Measurements from ENCODE around the gene MSI2. TPM values are rescaled to one million over a fixed set of nuclear protein-coding genes. Genes with fewer than 3 reads are reported as not detected.
A peak's percentile ranks its signal among the peaks of the same experiment; 100 is the strongest.

Gene MSI2
- total RNA-seq, 2 donors from 2014 or later = 54.1 to 74.8 TPM

DNA sequence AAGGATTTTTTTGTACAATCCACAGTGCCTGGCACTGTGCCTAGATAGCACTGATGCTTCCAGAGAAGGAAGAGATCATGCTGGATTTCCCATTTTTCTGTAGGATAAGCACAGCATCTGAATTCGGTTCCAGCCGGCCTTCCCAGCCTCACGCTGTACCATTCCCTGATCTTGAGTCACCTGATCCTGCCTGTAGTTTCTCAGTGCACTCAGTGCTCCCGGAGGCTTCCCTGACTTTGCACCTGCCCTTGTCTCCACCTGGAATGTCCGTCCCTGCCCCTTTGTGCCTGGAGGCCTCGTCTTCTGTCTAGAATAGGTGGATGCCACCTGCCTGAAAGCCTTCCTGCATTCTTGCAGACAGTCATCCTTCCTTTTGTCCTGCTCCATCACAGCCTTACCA, 308.9 kb downstream of the MSI2 start:
- DNase-seq (ENCODE audit: low spot score in 2 of 2) (no peak), ATAC-seq (no peak)
- Mint-ChIP-seq H3K9me3 (no peaks in the 10 kb centered on the region), H3K27ac (peak overlapping the region in 1 of 2 donors; percentile 42), H3K36me3 (no peaks in the 10 kb centered on the region)

DNA sequence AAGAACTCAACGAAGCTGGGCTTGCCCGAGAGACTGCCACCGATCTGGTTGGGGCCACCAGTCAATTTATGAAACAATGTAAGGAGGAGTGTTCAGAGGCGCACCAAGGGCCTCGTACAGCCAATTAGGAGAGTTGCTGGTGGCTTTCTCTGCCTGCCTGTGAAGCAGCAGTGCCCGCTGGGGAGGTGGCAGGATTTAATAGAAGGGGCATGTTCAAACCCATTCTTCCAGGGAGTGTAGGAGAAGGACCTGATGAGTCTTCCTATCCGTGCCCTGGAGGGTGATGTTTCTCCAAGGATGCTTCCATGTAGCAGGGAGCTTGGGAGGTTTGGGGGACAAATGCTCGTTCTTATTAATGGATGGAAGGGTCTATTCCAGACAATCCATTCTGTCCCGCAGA, 310.4 kb downstream of the MSI2 start:
- H3K9me3 Mint-ChIP-seq = no peaks in the 10 kb centered on the region
- DNase-seq (ENCODE audit: low spot score in 2 of 2) (no peak), ATAC-seq (no peak)
- no peak overlapping the region for H3K27ac Mint-ChIP-seq
- no peaks in the 10 kb centered on the region for H3K36me3 Mint-ChIP-seq

DNA sequence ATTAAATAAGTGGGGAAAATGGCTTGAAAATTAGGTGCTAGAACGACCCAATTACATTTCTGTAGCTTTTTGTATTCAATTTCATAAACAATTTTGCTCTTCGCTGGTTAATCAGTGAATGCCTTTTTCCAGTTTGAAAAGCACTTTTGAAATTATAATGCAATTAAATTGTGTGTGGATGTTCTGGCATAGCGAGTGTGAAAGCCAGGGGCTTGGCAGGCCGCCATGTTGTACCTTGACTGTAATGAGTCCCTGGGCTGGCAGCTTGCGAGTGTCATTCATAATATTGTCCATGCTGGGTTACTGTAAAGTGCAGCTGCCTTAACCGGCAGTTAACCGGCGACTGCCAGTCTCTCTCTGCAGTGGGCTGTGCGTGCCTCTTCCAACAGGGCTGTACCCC, 310.9 kb downstream of the MSI2 start:
- DNase-seq (ENCODE audit: low spot score in 2 of 2) = no peak
- H3K27ac Mint-ChIP-seq = no peak overlapping the region
- no peaks in the 10 kb centered on the region for H3K36me3 Mint-ChIP-seq
- no peak for ATAC-seq
- no peaks in the 10 kb centered on the region for H3K9me3 Mint-ChIP-seq

DNA sequence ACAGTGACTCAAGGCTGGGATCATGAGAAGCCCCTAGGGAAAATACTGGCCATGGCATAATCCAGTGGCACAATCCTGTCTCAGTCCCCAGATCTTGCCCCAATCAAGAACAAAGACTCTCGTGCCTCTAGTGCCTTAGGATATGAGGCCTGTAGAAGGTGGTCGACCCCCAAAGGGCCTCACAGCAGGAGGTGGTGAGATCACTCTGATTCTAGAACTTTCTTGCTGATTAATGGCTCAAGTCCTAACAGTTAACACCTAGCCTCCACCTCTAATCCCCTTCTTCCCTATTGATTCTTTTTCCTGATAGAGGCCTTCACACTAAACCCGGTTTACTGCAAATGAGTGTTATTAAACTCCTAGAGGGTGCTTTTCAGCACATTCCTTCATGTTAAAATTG, 312.0 kb downstream of the MSI2 start:
- Mint-ChIP-seq H3K9me3 (no peaks in the 10 kb centered on the region), H3K27ac (peak overlapping the region in 1 of 2 donors; percentile 28), H3K36me3 (no peaks in the 10 kb centered on the region)
- DNase-seq (ENCODE audit: low spot score in 2 of 2) (no peak), ATAC-seq (no peak)

DNA sequence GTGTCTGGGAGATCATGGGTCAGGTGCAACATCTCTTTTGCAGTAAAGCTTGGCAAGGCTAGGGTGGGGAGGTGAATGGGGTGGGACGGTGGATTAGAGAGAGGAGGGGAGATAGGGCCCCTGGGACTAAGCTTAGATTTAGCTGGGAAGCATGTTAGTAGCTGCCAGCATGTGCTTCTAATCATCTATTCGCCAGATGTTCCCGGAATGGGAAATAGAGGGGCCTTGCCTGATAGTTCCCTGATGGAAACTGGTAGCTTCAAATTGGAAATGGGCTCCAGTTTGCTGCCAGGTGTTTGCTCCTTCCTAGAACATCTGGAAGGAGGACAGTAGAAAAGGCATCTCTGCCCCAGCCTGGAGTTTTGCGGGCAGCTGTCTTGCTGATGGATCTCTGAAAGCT, 312.7 kb downstream of the MSI2 start:
- H3K36me3 Mint-ChIP-seq = no peaks in the 10 kb centered on the region
- DNase-seq (ENCODE audit: low spot score in 2 of 2) (no peak), ATAC-seq (no peak)
- H3K27ac Mint-ChIP-seq = peak overlapping the region in 1 of 2 donors; percentile 28
- H3K9me3 Mint-ChIP-seq = no peaks in the 10 kb centered on the region

DNA sequence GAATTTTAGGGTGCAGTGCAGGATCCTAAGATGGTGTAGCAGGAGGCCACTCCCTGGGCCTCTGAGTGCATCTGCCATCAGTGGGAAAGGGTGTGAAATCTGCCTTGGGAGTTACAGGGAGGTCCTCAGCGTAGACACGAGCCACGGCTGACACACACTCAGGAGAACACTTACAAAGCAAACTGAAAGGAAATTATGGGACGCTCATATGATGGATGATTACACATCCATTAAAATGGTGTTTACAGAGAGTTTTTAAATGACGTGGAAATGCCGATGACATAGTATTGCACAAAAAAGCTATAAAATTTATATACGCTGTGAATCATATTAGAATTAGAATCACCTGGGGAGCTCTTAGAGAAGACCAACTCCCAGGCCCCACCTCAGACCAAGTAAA, 313.5 kb downstream of the MSI2 start:
- Mint-ChIP-seq H3K9me3 (no peaks in the 10 kb centered on the region), H3K36me3 (no peaks in the 10 kb centered on the region), H3K27ac (peak overlapping the region in 1 of 2 donors; percentile 66)
- DNase-seq (ENCODE audit: low spot score in 2 of 2) (no peak), ATAC-seq (no peak)

DNA sequence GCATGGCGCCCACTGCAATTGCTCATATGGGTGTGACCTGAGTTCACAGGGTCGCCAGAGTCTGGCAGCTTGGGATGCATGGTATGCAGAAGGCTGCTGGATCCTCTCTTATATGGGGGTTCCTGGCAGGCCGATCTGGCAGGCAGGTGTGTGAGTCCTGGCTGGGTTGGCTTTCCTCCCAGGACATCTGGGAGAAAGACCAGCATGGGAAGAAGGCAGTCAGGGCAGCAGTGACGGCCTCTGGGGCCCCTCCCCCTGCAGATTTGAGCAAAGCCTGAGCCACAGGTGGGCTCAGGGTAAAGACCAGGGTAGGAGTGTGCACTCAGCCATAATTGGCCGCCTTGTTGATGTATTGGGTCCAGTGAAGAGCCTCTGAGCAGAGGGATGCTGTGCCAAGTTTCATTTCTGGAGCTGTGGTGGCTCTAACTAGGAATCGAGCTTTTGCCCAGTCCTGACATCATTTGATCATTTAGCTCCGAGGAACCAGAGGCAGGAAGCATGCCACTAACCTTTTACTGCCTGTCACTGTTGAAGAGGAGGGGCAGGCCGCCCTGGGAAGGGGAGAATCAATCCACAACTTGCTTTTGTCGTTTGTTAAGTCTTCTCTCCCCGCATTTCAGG, 314.5 kb downstream of the MSI2 start:
- H3K9me3 Mint-ChIP-seq = no peaks in the 10 kb centered on the region
- no peaks in the 10 kb centered on the region for H3K36me3 Mint-ChIP-seq
- peak overlapping the region in 1 of 2 donors; percentile 55 for H3K27ac Mint-ChIP-seq
- ATAC-seq (no peak), DNase-seq (ENCODE audit: low spot score in 2 of 2) (no peak)

DNA sequence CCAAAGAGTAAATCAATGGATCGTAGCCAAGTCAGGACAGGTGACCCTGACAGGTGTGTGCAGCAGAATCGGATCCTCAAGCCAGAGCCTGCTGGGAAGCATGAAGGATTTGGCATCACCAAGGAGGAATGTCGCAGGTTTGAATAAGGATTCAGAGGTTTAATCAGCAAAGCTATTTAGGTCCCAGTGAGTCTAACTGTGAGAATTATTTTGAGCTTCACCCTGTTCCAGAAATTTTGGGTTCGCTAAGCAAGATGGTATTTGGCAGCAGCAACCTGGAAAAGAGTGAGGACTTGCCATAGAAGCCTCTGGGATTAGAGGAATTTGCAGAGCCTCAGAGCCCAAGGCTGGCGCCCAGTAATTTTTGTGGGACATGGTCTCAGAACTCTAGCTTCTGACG, 315.7 kb downstream of the MSI2 start:
- ATAC-seq (no peak), DNase-seq (ENCODE audit: low spot score in 2 of 2) (no peak)
- Mint-ChIP-seq H3K36me3 (no peaks in the 10 kb centered on the region), H3K9me3 (no peaks in the 10 kb centered on the region), H3K27ac (no peak overlapping the region)

DNA sequence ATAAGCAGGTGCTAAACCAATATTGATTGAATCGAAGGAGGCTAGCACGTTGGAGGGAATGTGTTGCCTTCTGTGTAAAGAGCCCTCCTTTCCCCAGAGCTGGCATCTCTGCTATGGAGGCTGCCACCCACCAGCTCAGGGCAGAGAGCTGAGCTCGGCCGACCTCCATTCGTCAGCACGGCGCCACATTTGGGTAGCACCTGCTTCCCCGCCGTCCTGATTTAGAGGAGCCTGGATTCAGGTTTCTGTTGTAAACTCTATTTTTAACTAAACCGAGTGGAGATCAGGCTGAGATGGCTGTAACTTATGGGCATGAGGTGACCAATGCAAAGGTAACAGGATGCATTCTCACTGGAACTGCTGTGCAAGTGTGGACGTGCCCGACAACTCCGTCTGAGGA, 316.3 kb downstream of the MSI2 start:
- H3K9me3 Mint-ChIP-seq = no peaks in the 10 kb centered on the region
- DNase-seq (ENCODE audit: low spot score in 2 of 2) (no peak), ATAC-seq (no peak)
- no peak overlapping the region for H3K27ac Mint-ChIP-seq
- H3K36me3 Mint-ChIP-seq = no peaks in the 10 kb centered on the region

DNA sequence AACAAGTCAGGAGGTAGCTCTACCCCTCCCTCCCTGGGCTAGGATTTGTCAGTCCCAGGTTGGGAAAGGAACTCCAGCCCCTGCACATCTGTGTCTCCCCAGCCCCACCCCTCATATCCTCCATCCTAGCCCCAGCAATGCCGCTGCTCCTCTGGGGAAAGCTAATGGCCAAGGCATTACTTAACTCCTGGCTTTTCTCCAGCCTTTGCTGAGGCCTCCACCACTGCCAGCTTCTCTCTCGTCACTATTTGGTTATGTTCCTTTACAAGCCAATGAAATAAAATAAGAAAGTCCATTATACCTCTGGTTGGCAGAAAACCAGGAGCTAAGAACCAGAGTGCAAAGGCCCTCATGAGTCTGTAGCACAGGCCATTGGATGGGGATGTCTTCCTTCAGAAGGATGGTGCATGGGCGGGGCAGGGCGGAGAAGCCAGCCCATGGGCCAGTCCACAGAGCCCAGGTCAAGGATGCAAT, 317.8 kb downstream of the MSI2 start:
- peak overlapping the region in 1 of 2 donors; percentile 13 for H3K27ac Mint-ChIP-seq
- H3K36me3 Mint-ChIP-seq = no peaks in the 10 kb centered on the region
- no peak for DNase-seq (ENCODE audit: low spot score in 2 of 2)
- ATAC-seq = no peak
- no peaks in the 10 kb centered on the region for H3K9me3 Mint-ChIP-seq

DNA sequence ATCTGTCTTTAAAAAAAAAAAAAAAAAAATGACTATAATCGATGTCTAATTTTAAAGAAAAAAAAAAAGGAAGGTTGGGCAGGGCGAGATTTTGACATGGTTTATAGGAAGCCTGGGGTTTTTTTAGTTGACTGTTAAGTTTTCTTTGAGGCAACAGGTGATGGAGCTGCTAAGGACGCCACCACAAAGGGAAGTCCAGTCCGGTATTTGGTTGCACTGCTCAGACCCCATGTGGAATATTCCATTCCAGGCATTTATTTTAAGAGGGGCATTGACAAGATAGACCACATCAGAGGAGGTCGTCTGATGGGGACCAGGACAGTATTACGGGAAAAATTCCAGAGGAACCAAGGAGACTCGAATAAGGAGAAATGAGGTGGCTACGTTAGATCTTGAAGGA, 320.4 kb downstream of the MSI2 start:
- H3K9me3 Mint-ChIP-seq = no peaks in the 10 kb centered on the region
- no peaks in the 10 kb centered on the region for H3K36me3 Mint-ChIP-seq
- DNase-seq (ENCODE audit: low spot score in 2 of 2) (no peak), ATAC-seq (no peak)
- H3K27ac Mint-ChIP-seq = peak overlapping the region in 1 of 2 donors; percentile 41

DNA sequence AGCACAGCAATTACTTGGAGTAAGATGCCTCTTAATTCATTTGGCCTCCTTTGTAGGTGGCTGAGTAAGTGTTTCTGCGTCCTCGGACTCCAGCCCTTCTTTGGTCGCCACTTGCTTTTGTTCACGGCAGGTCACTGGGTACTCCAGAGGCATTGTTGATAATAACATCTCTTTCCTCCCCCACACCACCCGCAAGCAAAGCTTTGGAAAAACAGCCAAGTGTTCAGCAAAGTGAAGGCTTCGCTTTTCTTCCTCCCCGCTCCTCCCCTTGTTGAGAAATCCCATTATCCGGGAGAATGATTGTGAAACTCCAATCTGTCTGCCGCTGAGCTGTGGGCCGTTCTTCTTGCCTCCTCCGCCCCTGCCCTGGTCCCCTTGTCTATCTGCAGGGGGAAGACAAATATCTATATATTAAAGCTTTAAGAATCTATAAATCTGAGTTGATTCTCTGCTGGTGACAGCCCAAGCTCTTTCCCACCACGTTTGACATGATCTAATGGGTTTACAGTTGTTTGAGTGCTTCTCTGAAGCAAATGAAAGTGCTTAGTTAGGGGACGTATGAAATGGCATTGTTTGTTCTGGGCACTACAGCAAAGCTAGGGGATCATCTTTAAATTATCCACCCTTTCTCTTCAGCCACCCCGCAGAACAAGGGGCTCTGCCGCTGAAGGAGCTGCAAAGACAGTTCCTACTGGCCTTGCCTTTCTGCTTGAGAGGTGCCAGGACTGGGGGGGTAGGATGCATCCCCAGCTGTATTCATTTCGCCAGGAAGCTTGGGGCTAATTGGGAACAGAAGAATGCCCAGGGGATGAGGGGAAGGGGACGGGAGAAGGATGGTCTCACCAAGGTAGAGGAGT, 321.7 kb downstream of the MSI2 start:
- H3K36me3 Mint-ChIP-seq = no peaks in the 10 kb centered on the region
- no peaks in the 10 kb centered on the region for H3K9me3 Mint-ChIP-seq
- H3K27ac Mint-ChIP-seq = peak overlapping the region; percentile 68 to 81
- ATAC-seq (no peak), DNase-seq (ENCODE audit: low spot score in 2 of 2) (no peak)

DNA sequence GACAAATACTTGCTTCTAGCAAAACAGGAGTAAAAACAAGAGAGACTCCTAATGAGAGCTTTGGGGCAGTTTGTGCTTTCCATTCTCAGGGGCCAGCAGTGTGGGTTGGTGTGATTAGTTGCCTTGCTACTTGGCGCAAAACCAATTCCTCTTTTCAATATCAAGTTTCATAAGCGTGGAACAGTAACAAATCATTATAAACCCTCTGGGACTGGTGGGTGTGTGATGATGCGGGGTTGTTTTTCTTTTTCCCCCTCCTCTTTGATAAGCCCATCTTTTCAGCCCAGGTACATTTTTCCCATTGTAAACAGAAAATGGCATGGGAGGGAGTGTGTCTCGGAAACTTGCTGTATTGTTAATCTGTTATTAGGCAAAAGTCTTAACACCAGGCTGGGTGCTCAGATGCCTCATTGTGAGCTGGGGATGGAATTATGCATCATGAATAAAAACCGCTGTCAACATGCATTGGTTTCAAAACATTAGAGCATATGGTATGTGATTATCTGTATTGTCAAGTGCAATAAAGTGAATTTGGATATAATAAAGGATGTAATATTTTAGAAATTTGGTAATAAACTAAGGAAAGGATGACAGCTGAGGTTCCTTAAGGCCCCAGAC, 322.4 kb downstream of the MSI2 start:
- H3K9me3 Mint-ChIP-seq = no peaks in the 10 kb centered on the region
- ATAC-seq (no peak), DNase-seq (ENCODE audit: low spot score in 2 of 2) (no peak)
- no peaks in the 10 kb centered on the region for H3K36me3 Mint-ChIP-seq
- H3K27ac Mint-ChIP-seq = peak overlapping the region in 1 of 2 donors; percentile 68

DNA sequence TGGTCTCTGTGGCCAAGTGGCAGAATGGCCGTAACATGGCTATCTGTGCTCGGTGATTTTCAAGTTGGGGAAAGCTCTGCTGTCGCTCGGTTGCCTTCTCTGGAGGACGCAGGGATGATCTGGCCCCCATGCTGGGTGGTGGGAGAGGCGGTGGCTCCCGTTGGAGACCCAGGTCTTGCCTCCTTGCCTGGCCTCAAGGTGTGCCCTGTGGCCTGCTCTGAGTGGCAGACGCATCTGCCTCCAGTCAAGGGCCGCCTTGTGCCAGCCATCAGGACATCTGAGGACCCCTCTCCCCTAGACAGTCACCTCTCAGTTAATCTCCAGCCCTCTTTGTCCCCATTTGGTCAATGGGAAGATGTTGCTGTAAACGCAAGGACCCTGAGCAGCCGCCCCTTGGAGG, 322.9 kb downstream of the MSI2 start:
- H3K9me3 Mint-ChIP-seq = no peaks in the 10 kb centered on the region

DNA sequence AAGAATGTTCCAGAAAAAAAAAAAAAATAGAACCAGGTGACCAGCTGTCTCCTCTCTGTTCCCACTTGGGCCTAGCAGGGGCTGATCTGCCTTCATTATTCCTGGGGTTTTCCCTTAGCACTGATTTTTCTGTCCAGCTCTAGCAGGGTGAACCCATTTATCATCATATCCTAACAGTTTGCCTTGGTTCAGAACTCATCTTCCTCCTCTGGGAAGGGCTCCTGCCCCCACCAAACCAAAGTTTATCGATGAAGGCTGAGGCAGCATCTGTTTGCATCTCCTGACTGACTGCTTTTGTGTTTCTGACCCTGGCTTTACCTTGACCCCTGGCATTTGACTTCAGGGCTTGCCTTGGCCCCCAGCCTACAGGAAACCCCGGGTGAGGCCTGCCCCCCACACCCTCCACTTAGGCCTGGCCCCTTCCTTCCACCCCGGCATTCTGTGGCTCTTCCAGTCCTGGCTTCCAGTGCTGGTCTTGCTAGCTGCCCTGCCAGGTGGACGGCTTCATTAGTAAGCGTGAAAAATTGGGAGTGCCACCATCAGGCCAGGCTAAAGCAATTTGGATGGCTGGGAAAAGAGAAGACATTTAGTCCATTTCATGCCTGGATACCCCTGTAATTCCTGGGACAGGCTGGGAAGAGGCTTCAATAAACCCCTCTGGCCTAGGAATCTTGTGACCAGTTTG, 323.9 kb downstream of the MSI2 start:
- Mint-ChIP-seq H3K27ac (peak overlapping the region in 1 of 2 donors; percentile 3), H3K9me3 (no peaks in the 10 kb centered on the region), H3K36me3 (no peaks in the 10 kb centered on the region)
- DNase-seq (ENCODE audit: low spot score in 2 of 2) (no peak), ATAC-seq (no peak)

More for the DNA sequence above, 322.9 kb downstream of the MSI2 start:
- Mint-ChIP-seq H3K27ac (no peak overlapping the region), H3K36me3 (no peaks in the 10 kb centered on the region)
- DNase-seq (ENCODE audit: low spot score in 2 of 2) (no peak), ATAC-seq (no peak)

DNA sequence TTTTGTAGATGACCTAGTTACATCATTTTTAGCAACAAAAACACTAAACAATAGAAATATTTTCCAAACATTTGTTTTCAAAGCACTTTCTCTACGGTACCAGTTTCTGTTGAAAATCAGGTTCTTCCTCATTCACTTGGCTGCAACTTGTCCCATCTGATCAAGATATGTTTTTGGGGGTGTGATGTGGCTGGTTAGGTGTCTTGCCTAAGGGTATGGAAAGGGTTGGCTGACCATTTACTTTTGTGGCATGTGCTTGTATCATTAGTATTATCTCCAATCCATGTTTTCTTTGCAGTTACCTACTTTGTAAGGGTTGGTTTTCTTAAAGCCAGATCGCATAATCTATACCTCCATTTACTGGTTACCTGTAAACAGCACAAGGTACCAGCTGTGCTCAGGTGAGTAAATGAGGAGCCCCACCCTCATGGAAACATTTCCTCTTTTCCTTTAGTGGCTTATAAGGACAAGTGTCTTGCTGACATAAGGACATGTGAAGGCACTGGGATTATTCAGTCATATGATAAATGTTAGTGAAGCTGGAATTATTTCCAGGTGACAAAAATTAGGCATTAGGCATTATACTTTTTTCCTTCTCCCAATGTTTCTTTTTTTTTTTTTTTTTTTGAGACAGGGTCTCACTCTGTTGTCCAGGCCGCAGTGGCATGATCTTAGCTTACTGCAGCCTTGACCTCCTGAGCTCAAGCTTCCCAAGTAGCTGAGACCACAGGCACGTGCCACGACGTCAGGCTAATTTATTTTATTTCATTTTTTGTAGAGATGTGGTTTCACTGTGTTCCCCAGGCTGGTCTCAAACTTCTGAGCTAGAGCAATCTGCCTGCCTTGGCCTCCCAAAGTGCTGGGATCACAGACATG, 326.8 kb downstream of the MSI2 start:
- no peak overlapping the region for H3K27ac Mint-ChIP-seq
- H3K9me3 Mint-ChIP-seq = no peaks in the 10 kb centered on the region
- ATAC-seq (no peak), DNase-seq (ENCODE audit: low spot score in 2 of 2) (no peak)
- no peaks in the 10 kb centered on the region for H3K36me3 Mint-ChIP-seq
